HG02763 (cell line): ENCODE data around the gene BLTP3B.
"Not testable (repeated sequence)": the region's sequence is repeated elsewhere in the genome, so short reads cannot be mapped to it uniquely, and the experiment has no call there.

Experiments used
- ATAC-seq: cut with Tn5 transposase; IDR thresholded peaks from one replicate; pipeline ENCODE4 v1.9.1; 2021; ENCODE audit warnings: mild to moderate bottlenecking, moderate library complexity; ENCODE audit not compliant: unreplicated experiment

The BLTP3B gene

GRCh38 chr12:100142851-100143559 lies at the start of gene BLTP3B:
BLTP3B (minus strand) TSS chr12:100142874; CDS start chr12:100142635, 239 bp downstream.
- ATAC-seq, result peak; percentile 78

- no peak for ATAC-seq
These were observed 47.1 kb upstream of the BLTP3B start for GRCh38 chr12:100189636-100190394.

- ATAC-seq, result not testable (repeated sequence)
These were observed 46.4 kb upstream of the BLTP3B start for GRCh38 chr12:100188888-100189635.

GRCh38 chr12:100187857-100188519 lies 45.3 kb upstream of the BLTP3B start:
- no peak for ATAC-seq

GRCh38 chr12:100187068-100187467 lies 44.4 kb upstream of the BLTP3B start:
- no peak for ATAC-seq

GRCh38 chr12:100186071-100186470 lies 43.4 kb upstream of the BLTP3B start:
- no peak for ATAC-seq

- ATAC-seq, result peak; percentile 80
These were observed 42.8 kb upstream of the BLTP3B start for GRCh38 chr12:100185361-100185894.

- no peak for ATAC-seq
These were observed 42.0 kb upstream of the BLTP3B start for GRCh38 chr12:100184549-100185145.

GRCh38 chr12:100179252-100179651 lies 36.6 kb upstream of the BLTP3B start:
- ATAC-seq, result no peak

- not testable (repeated sequence) for ATAC-seq
These were observed 33.8 kb upstream of the BLTP3B start for GRCh38 chr12:100176493-100176892.

GRCh38 chr12:100174495-100174894 lies 31.8 kb upstream of the BLTP3B start:
- ATAC-seq, result no peak

GRCh38 chr12:100173111-100173510 lies 30.4 kb upstream of the BLTP3B start:
- ATAC-seq, result no peak

- no peak for ATAC-seq
These were observed 28.6 kb upstream of the BLTP3B start for GRCh38 chr12:100171248-100171647.

- no peak for ATAC-seq
These were observed 27.7 kb upstream of the BLTP3B start for GRCh38 chr12:100170313-100170858.

GRCh38 chr12:100169345-100169744 lies 26.7 kb upstream of the BLTP3B start:
- no peak for ATAC-seq

GRCh38 chr12:100168562-100168961 lies 25.9 kb upstream of the BLTP3B start:
- no peak for ATAC-seq

GRCh38 chr12:100166232-100166631 lies 23.6 kb upstream of the BLTP3B start:
- no peak for ATAC-seq

GRCh38 chr12:100165356-100165755 lies 22.7 kb upstream of the BLTP3B start:
- no peak for ATAC-seq

- peak; percentile 8 for ATAC-seq
These were observed 21.6 kb upstream of the BLTP3B start for GRCh38 chr12:100164153-100164704.
